Placental pericyte (primary cell): ENCODE results near the gene INCENP. TPM values are rescaled to one million over a fixed set of nuclear protein-coding genes. Genes with fewer than 3 reads are reported as not detected.

Experiments
- total RNA-seq: library from RNA; depleted of rRNA; stranded (reverse); fragments of >200 nt; gene quantifications from 2 replicates; pipeline ENCODE4 v1.2.3, GENCODE V29; 2012

The INCENP gene
- 7.9 and 87.9 TPM in 2 replicates for total RNA-seq

GRCh38 chr11:62123669-62124185 lies at the start of gene INCENP:
Gene INCENP (plus strand): TSS chr11:62124011. CDS start chr11:62128162, 4,151 bp downstream.

GRCh38 chr11:62190011-62190410 lies 66.2 kb downstream of the INCENP start, which contains the start of gene SCGB1D1:
Gene SCGB1D1 (plus strand): TSS chr11:62190216. CDS start chr11:62190285, 69 bp downstream.

Other genes with a start within 250 kb of the INCENP start
- gene FADS3, start 232.5 kb upstream of the INCENP start, total RNA-seq = 58.4 and 131 TPM in 2 replicates
- 2.7 and 14.0 TPM in 2 replicates for gene RAB3IL1, start 206.4 kb upstream of the INCENP start, total RNA-seq
- gene BEST1, start 173.7 kb upstream of the INCENP start, total RNA-seq = 1.4 and 21.9 TPM in 2 replicates
- 282 and 5,455 TPM in 2 replicates for gene FTH1, start 156.4 kb upstream of the INCENP start, total RNA-seq
- not detected in 2 replicates for gene SCGB1D1, start 66.2 kb downstream of the INCENP start, total RNA-seq
- gene SCGB2A1, start 84.7 kb downstream of the INCENP start, total RNA-seq = not detected in 2 replicates
- not detected in 2 replicates for gene SCGB1D2, start 118.2 kb downstream of the INCENP start, total RNA-seq
- not detected in 2 replicates for gene SCGB2A2, start 146.1 kb downstream of the INCENP start, total RNA-seq
- not detected in 2 replicates for gene SCGB1D4, start 175.1 kb downstream of the INCENP start, total RNA-seq
- gene ASRGL1, start 213.4 kb downstream of the INCENP start, total RNA-seq = under 0.01 and 0.88 TPM in 2 replicates